Thyroid gland (tissue), 4 donors: ENCODE data around the gene PLXNC1. TPM values are rescaled to one million over a fixed set of nuclear protein-coding genes. Genes with fewer than 3 reads are reported as not detected.

Experiments used
- DNase-seq, 2 donors: peaks; one replicate each; pipeline ENCODE4 v3.0.0-alpha.2; 2019
- H3K27ac ChIP-seq, 3 donors: fragments of 200-600 bp; sonication (generic); 1 replicate in 2 of 3; 2 replicates in 1 of 3; pipeline ENCODE4 v1.5.1; 2016 to 2019; ENCODE audit warnings: mild to moderate bottlenecking in 1 of 3, moderate library complexity in 1 of 3
- H3K27me3 ChIP-seq: fragments of 200-600 bp; sonication (generic); one replicate; pipeline ENCODE4 v1.5.1; 2019
- H3K36me3 ChIP-seq, 2 donors: fragments of 200-600 bp; sonication (generic); one replicate each; pipeline ENCODE4 v1.5.1; 2016 to 2019
- H3K4me1 ChIP-seq, 2 donors: fragments of 200-600 bp; sonication (generic); one replicate each; pipeline ENCODE4 v1.5.1; 2017 to 2019
- H3K4me3 ChIP-seq, 3 donors: fragments of 200-600 bp; sonication (generic); replicated peaks in 1 of 3; 1 replicate in 2 of 3; 2 replicates in 1 of 3; pipeline ENCODE4 v1.5.1; 2016; ENCODE audit warnings: mild to moderate bottlenecking in 1 of 3
- H3K9me3 ChIP-seq: fragments of 200-600 bp; sonication (generic); one replicate; pipeline ENCODE4 v1.5.1; 2017
- POLR2A ChIP-seq, 2 donors: fragments of 450-650 bp; IDR thresholded peaks; one replicate each; pipeline ENCODE4 v1.6.1; 2017; ENCODE audit warnings: antibody characterized with exemption in 2 of 2, mild to moderate bottlenecking in 2 of 2, moderate library complexity in 1 of 2
- WGBS, 2 donors: methylation state at CpG; one replicate each; pipeline ENCODE4 v1.1.5; 2017; 5-methylcytosine and 5-hydroxymethylcytosine counted together
- intact Hi-C: fragments of 100-400 bp; cut with DNase I; formaldehyde crosslinking; loops from one replicate; pipeline ENCODE4 v1.15.1; 2023
- total RNA-seq, 4 donors: library from RNA; depleted of rRNA; stranded (reverse); fragments of >200 nt; gene quantifications; one replicate each; pipeline ENCODE4 v1.2.3, GENCODE V29; 2016
- TF ChIP-seq, protein P1 (sequence below), 6 experiments: fragments of 200-600 bp in 3 of 6; fragments of 450-650 bp in 3 of 6; sonication (generic) in 3 of 6; IDR thresholded peaks; one replicate each; pipeline ENCODE4 v1.5.1; 2016 to 2019; ENCODE audit warnings: antibody characterized with exemption in 6 of 6, mild to moderate bottlenecking in 2 of 6, inconsistent platforms in 1 of 6, moderate library complexity in 1 of 6

Gene PLXNC1
- total RNA-seq, 4 donors from 2014 or later = 4.5 to 7.2 (median 5.1) TPM

DNA sequence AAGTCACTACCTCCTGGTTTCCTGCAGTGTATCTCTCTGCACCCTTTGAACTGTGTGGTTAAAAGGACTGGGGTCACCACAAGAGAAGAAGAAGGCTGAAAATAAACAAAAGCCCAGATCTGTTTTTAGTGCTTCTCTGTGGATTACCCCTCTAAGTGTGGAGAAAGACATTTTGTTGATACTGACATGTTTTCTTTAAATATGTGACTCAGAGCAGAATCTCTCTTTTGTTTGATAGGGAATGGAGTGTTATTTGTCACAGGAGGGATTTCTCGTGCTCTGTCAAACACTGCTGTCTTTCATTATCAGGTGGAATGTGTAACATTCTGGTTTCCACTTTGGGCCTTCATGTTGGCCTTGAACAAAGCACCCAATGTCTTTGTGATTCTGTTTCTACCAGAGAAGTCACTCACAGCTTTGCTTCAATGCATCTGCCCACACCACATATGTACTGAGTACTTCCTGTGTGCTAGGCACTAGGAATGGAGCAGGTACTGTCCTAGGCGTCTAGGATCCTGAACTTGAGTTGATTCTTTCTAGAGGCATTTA is 82.1 kb downstream of the PLXNC1 start:
- Histone ChIP-seq H3K36me3 (no peaks in the 10 kb centered on the region), H3K4me3 (no peak overlapping the region), H3K27me3 (no peaks in the 10 kb centered on the region), H3K27ac (no peak overlapping the region), H3K9me3 (no peaks in the 10 kb centered on the region), H3K4me1 (no peaks in the 10 kb centered on the region)
- WGBS, 2 donors = 64 to 73% methylated on average over 2 of the region's 2 CpGs
- TF ChIP-seq, protein P1, sequence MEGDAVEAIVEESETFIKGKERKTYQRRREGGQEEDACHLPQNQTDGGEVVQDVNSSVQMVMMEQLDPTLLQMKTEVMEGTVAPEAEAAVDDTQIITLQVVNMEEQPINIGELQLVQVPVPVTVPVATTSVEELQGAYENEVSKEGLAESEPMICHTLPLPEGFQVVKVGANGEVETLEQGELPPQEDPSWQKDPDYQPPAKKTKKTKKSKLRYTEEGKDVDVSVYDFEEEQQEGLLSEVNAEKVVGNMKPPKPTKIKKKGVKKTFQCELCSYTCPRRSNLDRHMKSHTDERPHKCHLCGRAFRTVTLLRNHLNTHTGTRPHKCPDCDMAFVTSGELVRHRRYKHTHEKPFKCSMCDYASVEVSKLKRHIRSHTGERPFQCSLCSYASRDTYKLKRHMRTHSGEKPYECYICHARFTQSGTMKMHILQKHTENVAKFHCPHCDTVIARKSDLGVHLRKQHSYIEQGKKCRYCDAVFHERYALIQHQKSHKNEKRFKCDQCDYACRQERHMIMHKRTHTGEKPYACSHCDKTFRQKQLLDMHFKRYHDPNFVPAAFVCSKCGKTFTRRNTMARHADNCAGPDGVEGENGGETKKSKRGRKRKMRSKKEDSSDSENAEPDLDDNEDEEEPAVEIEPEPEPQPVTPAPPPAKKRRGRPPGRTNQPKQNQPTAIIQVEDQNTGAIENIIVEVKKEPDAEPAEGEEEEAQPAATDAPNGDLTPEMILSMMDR (IDR thresholded peaks at IDR 0.05) = no peak
- no peak for TF ChIP-seq POLR2A (IDR thresholded peaks at IDR 0.05)
- intact Hi-C loops = no loop called here
- no peak for DNase-seq

DNA sequence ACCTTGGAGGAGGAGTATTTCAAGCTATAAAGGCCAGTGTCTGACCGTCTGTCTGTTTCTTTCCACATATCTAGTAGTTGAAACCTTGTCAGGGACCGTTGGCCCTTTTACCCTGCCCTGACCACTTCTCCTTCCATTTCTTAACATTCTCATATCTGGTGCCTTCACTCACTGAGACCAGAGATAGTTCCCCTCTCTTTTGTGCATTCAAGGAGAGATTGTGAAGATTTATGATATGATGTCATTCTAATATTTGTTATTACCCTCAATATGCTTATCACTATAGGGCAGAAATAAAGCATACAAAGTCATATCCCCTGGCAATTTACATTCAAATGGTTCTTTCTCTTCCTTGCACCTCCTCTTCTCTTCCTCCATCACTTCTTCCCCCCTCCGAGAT is 83.3 kb downstream of the PLXNC1 start:
- whole genome bisulfite sequencing, 2 donors = 86 to 88% methylated on average over 3 of the region's 3 CpGs
- Histone ChIP-seq H3K9me3 (no peaks in the 10 kb centered on the region), H3K4me3 (no peak overlapping the region), H3K27me3 (no peaks in the 10 kb centered on the region), H3K4me1 (no peaks in the 10 kb centered on the region), H3K36me3 (no peaks in the 10 kb centered on the region), H3K27ac (no peak overlapping the region)
- intact Hi-C loops = no loop called here
- DNase-seq = no peak
- TF ChIP-seq, protein P1 (IDR thresholded peaks at IDR 0.05) = no peak
- TF ChIP-seq POLR2A (IDR thresholded peaks at IDR 0.05) = no peak

DNA sequence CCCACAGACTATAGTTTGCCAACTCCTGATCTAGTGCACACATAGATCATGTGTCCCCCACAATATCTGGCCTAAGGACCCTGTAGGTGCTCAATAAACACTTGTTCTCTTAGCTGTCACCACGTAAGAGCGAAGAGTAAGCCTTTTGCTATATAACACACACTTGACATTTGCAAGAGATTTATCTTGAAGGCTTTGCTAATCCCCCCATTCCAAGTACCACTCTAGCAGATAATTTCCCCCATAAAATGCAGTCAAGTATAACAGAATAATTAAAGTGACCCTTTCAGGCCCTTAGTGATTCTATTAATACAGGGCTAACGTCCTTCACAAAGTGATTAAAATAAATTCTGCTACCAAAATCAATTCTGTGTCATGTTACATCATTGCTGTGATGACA is 87.5 kb downstream of the PLXNC1 start:
- DNase-seq = no peak
- TF ChIP-seq, protein P1 (IDR thresholded peaks at IDR 0.05) = no peak
- TF ChIP-seq POLR2A (IDR thresholded peaks at IDR 0.05) = no peak
- Histone ChIP-seq H3K4me1 (no peaks in the 10 kb centered on the region), H3K27me3 (no peaks in the 10 kb centered on the region), H3K36me3 (no peaks in the 10 kb centered on the region), H3K27ac (no peak overlapping the region), H3K9me3 (no peaks in the 10 kb centered on the region), H3K4me3 (no peak overlapping the region)
- intact Hi-C loops = no loop called here
- WGBS, 2 donors = 82 to 92% methylated on average over 3 of the region's 3 CpGs

DNA sequence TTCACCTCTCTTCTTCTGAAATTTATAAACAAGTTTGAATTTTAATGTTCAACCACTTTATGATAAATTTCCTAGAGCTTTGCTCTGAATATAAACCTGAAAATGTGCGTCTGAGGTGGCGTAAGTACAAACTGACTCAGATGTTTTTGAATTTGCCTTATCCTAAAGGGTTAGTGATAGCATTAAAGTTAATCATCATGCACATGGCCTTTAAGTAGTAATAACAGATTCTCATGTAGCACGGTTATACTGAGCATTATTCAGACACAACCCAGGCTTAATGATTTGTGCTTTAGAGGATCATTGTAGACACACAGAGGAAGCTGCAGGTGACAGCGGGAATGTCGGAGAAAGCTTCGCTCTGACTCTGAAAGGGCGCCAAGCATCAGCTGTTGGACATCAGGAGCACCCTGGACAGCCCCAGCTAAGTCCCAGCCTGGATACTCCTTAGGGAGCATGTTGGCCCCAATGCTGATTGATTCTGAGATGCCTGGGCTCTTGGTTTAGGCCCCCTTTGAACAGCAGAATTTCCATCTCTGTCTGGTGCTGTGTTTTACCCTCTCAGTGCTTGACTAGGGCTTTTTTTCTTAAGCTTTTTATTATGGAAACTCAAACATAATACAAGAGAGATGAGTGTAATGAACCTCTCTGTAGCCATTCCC is 91.1 kb downstream of the PLXNC1 start:
- Histone ChIP-seq H3K9me3 (no peaks in the 10 kb centered on the region), H3K27me3 (no peaks in the 10 kb centered on the region), H3K4me3 (no peak overlapping the region), H3K36me3 (no peaks in the 10 kb centered on the region), H3K4me1 (no peaks in the 10 kb centered on the region), H3K27ac (no peak overlapping the region)
- no peak for DNase-seq
- TF ChIP-seq, protein P1 (IDR thresholded peaks at IDR 0.05) = no peak
- TF ChIP-seq POLR2A (IDR thresholded peaks at IDR 0.05) = no peak
- intact Hi-C loops = no loop called here
- WGBS, 2 donors = 93 to 94% methylated on average over 7 of the region's 7 CpGs

DNA sequence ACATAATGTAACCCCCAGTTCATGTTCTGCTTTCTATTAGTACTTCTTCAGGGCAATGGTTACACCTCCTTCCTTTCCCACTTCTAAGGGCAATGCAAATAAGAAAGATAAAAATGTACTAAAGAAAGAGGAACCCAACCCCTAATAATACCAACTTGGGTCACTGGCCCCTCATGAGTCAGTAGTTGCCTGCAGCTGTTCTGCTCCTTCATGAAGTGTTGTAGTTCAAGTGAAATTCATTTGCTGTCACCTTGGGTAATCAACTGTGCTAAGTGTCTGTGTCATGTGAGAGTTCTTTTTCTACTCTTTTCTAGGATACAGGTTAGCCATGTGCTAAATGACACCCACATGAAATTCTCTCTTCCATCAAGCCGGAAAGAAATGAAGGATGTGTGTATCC is 91.8 kb downstream of the PLXNC1 start:
- no peaks in the 10 kb centered on the region for H3K9me3 ChIP-seq
- TF ChIP-seq, protein P1 (IDR thresholded peaks at IDR 0.05) = no peak
- no peak for TF ChIP-seq POLR2A (IDR thresholded peaks at IDR 0.05)
- no peak overlapping the region for H3K27ac ChIP-seq
- no peak overlapping the region for H3K4me3 ChIP-seq
- WGBS, 2 donors = 92 to 100% methylated on average over 1 of the region's 1 CpG
- H3K27me3 ChIP-seq = no peaks in the 10 kb centered on the region
- DNase-seq = no peak
- no peaks in the 10 kb centered on the region for H3K36me3 ChIP-seq
- H3K4me1 ChIP-seq = no peaks in the 10 kb centered on the region
- intact Hi-C loops = no loop called here
